Epithelial cell of esophagus (primary cell): ENCODE results near the gene GRSF1.

Source experiments
- DNase-seq: peaks from one replicate; pipeline ENCODE4 v3.0.0; 2010; ENCODE audit warnings: low read depth
- H3K4me3 ChIP-seq: 2 replicates; pipeline ENCODE4 v1.5.1; 2011; ENCODE audit warnings: mild to moderate bottlenecking, low read length, control low read depth
- CTCF ChIP-seq: IDR thresholded peaks from 2 replicates; pipeline ENCODE4 v1.5.1; 2011; ENCODE audit warnings: low read depth, mild to moderate bottlenecking, low read length, control low read depth, inconsistent platforms; ENCODE audit not compliant: insufficient read depth; ENCODE audit errors: missing control alignments

The GRSF1 gene

GRCh38 chr4:70833675-70834074, 6.0 kb downstream of the GRSF1 start:
- H3K4me3 ChIP-seq, result no peak overlapping the region
- no peak for TF ChIP-seq CTCF
- no peak for DNase-seq

- TF ChIP-seq CTCF, result no peak
- DNase-seq, result no peak
These were observed 8.4 kb downstream of the GRSF1 start for GRCh38 chr4:70831293-70831692.

GRCh38 chr4:70830054-70830453, 9.6 kb downstream of the GRSF1 start:
- DNase-seq, result no peak
- no peak for TF ChIP-seq CTCF
- H3K4me3 ChIP-seq, result no peak overlapping the region

More at GRCh38 chr4:70831293-70831692, 8.4 kb downstream of the GRSF1 start:
- no peak overlapping the region for H3K4me3 ChIP-seq

- no peak for TF ChIP-seq CTCF
- H3K4me3 ChIP-seq, result no peak overlapping the region
- no peak for DNase-seq
These were observed 10.2 kb downstream of the GRSF1 start for GRCh38 chr4:70829492-70829891.

GRCh38 chr4:70829015-70829414, 10.7 kb downstream of the GRSF1 start:
- DNase-seq, result no peak
- H3K4me3 ChIP-seq, result no peak overlapping the region
- no peak for TF ChIP-seq CTCF

GRCh38 chr4:70818921-70819320, 20.8 kb downstream of the GRSF1 start:
- no peak overlapping the region for H3K4me3 ChIP-seq
- no peak for TF ChIP-seq CTCF
- no peak for DNase-seq

- TF ChIP-seq CTCF, result no peak
- no peak for DNase-seq
- H3K4me3 ChIP-seq, result no peak overlapping the region
These were observed 21.4 kb downstream of the GRSF1 start for GRCh38 chr4:70818173-70818855.
